ENCODE results near the gene HSD11B2. TPM values are rescaled to one million over a fixed set of nuclear protein-coding genes. Genes with fewer than 3 reads are reported as not detected.

Gene HSD11B2
- total and polyA plus RNA-seq, 10 of the 15 experiments (the other 5 are each of a cell fraction or from before 2014, with no cell fraction given), result 0.09 to 0.34 (median 0.21) TPM; not detected in 2

- in situ Hi-C loops (cut with MboI), result loop anchor here (25.0 kb wide), 1 partner anchor 430 kb away; the partner anchor contains the start of gene CES4A
- H3K4me1 ChIP-seq (ENCODE audit: control insufficient read depth, insufficient read depth, low read length), result peaks cover 4% of the 10 kb centered on the region; the same call in 1 of the 2 replicates
- no TSS peak for BruUV-seq (replicated peaks)
Measured at GRCh38 chr16:67417333-67418061, 13.4 kb upstream of the HSD11B2 start.

GRCh38 chr16:67419502-67419901 lies 11.4 kb upstream of the HSD11B2 start:
- no peaks in the 10 kb centered on the region for H3K9me3 ChIP-seq (replicated peaks; ENCODE audit: control insufficient read depth, insufficient read depth, low read length)
- FAIRE-seq, result no peak
- H3K36me3 ChIP-seq (ENCODE audit: control insufficient read depth in 2 of 2, insufficient read depth in 2 of 2, low read length in 1 of 2), result no peaks in the 10 kb centered on the region
- SMC1A ChIA-PET (ENCODE audit: uncharacterized antibody, unreplicated experiment), result no interaction called here
- WGBS (ENCODE audit: insufficient coverage, insufficient replicate concordance, low lambda C conversion rate, missing lambda C conversion rate), result 41% methylated on average over 3 of the region's 3 CpGs
- H4K20me1 ChIP-seq (ENCODE audit: control insufficient read depth, insufficient read depth), result 0 out of 2 replicates have a peak, but pooled peaks cover 2% of the 10 kb centered on the region
- no peaks in the 10 kb centered on the region for H3K79me2 ChIP-seq (ENCODE audit: control insufficient read depth, insufficient read depth, low read length)
- no peak overlapping the region for H3K4me3 ChIP-seq
- in situ Hi-C loops (cut with MboI) (loop anchor here (25.0 kb wide), 1 partner anchor 432 kb away; the partner anchor contains the start of gene CES4A), intact Hi-C loops (cut with micrococcal nuclease; ENCODE audit: unreplicated experiment) (no loop called here)
- H3K27me3 ChIP-seq (replicated peaks in 1 of 2; ENCODE audit: control insufficient read depth in 2 of 2, insufficient read depth in 2 of 2, low read length in 1 of 2), result peaks cover 2 to 6% of the 10 kb centered on the region in 2 experiments; a peak in 3 of 4 replicates
- TF ChIP-seq ATF2 (IDR thresholded peaks at IDR 0.05; ENCODE audit: low read length), result no peak
- TF ChIP-seq SIX5 (IDR thresholded peaks at IDR 0.05; ENCODE audit: low read depth, low read length, severe bottlenecking), result no peak
- no peak for TF ChIP-seq HCFC1 (IDR thresholded peaks at IDR 0.05; ENCODE audit: low read length)
- TF ChIP-seq TCF12 (IDR thresholded peaks at IDR 0.05; ENCODE audit: low read depth, low read length), result no peak
- TF ChIP-seq MAX (IDR thresholded peaks at IDR 0.05; ENCODE audit: low read depth, low read length), result no peak
- H3K4me1 ChIP-seq (ENCODE audit: control insufficient read depth, insufficient read depth, low read length), result no peaks in the 10 kb centered on the region
- no peak overlapping the region for H3K4me2 ChIP-seq (ENCODE audit: control insufficient read depth, insufficient read depth)
- H3K27ac ChIP-seq (ENCODE audit: control insufficient read depth, insufficient read depth), result no peak overlapping the region
- RAD21 ChIA-PET (ENCODE audit: unreplicated experiment), result interaction anchor here (0.9 kb wide), 1 partner anchor 159 kb away, joined by 3 read pairs; no protein-coding TSS in a partner anchor
- CTCF ChIA-PET, result no interaction called here
- BruUV-seq (replicated peaks), result no TSS peak
- no peak for ATAC-seq
- no peak for DNase-seq (ENCODE audit: low read depth, low spot score)
- H3K9ac ChIP-seq (ENCODE audit: control insufficient read depth, insufficient read depth, low read length), result no peak overlapping the region
- POLR2A ChIA-PET, result no interaction called here
- no peak overlapping the region for H2AFZ ChIP-seq (ENCODE audit: control insufficient read depth, low read depth, low read length)

More at GRCh38 chr16:67417333-67418061, 13.4 kb upstream of the HSD11B2 start:
- ChIA-PET RAD21 (ENCODE audit: unreplicated experiment) (interaction anchor here (1.3 to 1.9 kb wide), 2 partner anchors 9 to 10 kb away, joined by 3 to 5 read pairs; no protein-coding TSS in a partner anchor), CTCF (interaction anchor here (1.0 to 1.6 kb wide), 7 partner anchors 9 to 157 kb away, joined by 3 to 5 read pairs (median 4); no protein-coding TSS in a partner anchor), SMC1A (ENCODE audit: uncharacterized antibody, unreplicated experiment) (interaction anchor here (1.0 to 2.3 kb wide), 3 partner anchors 9 to 157 kb away, joined by 3 to 5 read pairs (median 4); no protein-coding TSS in a partner anchor), POLR2A (no interaction called here)
- Histone ChIP-seq H3K79me2 (ENCODE audit: control insufficient read depth, insufficient read depth, low read length) (no peaks in the 10 kb centered on the region), H3K4me2 (ENCODE audit: control insufficient read depth, insufficient read depth) (no peak overlapping the region), H3K27me3 (replicated peaks in 1 of 2; ENCODE audit: control insufficient read depth in 2 of 2, insufficient read depth in 2 of 2, low read length in 1 of 2) (peaks cover 2 to 4% of the 10 kb centered on the region in 2 experiments; a peak in 3 of 4 replicates), H3K9ac (ENCODE audit: control insufficient read depth, insufficient read depth, low read length) (no peak overlapping the region), H3K4me3 (no peak overlapping the region), H3K27ac (ENCODE audit: control insufficient read depth, insufficient read depth) (no peak overlapping the region), H2AFZ (ENCODE audit: control insufficient read depth, low read depth, low read length) (no peak overlapping the region), H3K36me3 (ENCODE audit: control insufficient read depth in 2 of 2, insufficient read depth in 2 of 2, low read length in 1 of 2) (no peaks in the 10 kb centered on the region), H4K20me1 (ENCODE audit: control insufficient read depth, insufficient read depth) (0 out of 2 replicates have a peak, but pooled peaks cover 2% of the 10 kb centered on the region), H3K9me3 (replicated peaks; ENCODE audit: control insufficient read depth, insufficient read depth, low read length) (no peaks in the 10 kb centered on the region)
- ATAC-seq, result no peak
- DNase-seq (ENCODE audit: low read depth, low spot score), result no peak
- WGBS (ENCODE audit: insufficient coverage, insufficient replicate concordance, low lambda C conversion rate, missing lambda C conversion rate), result 59% methylated on average over 2 of the region's 2 CpGs
- no peak for FAIRE-seq
- intact Hi-C loops (cut with micrococcal nuclease; ENCODE audit: unreplicated experiment), result no loop called here
- TF ChIP-seq ZNF274 (IDR thresholded peaks at IDR 0.05; ENCODE audit: insufficient read depth, insufficient read length) (no peak), RBBP5 (conservative IDR thresholded peaks at IDR 0.05) (no peak), ZBED1 (IDR thresholded peaks at IDR 0.05; ENCODE audit: borderline replicate concordance) (no peak)
